ENCODE data around the gene MMRN2. TPM values are rescaled to one million over a fixed set of nuclear protein-coding genes. Genes with fewer than 3 reads are reported as not detected.
"Not testable (repeated sequence)": the region's sequence is repeated elsewhere in the genome, so short reads cannot be mapped to it uniquely, and the experiment has no call there.

The MMRN2 gene
- total RNA-seq, 1 experiment from 2014 or later: 14.5 TPM

DNA sequence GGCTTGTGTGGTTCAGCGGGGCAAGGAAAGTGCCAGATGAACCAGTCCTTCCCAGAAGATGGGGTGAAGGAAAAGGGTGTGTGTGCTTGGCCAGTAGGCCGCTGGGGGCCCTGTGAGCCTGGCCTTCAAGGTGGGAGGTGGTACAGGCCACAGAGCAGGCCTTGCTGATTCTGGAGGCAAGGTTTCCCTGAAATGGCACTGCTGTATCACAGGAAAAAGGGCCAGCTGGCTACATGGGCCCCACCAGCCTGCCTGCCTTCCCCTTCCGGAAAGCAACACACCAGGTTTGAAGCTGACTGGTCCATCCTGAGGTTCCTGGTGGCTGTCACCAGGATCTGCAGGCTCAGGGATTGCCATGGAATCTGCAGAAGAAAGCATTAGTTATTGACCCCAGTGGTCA lies 12.5 kb downstream of the MMRN2 start:
- in situ Hi-C loops (cut with HindIII; ENCODE audit: low pct_unique_long_range_greater_than_20kb, low sequenced_read_pairs): no loop called here
- no peak for DNase-seq (ENCODE audit: low read depth)

DNA sequence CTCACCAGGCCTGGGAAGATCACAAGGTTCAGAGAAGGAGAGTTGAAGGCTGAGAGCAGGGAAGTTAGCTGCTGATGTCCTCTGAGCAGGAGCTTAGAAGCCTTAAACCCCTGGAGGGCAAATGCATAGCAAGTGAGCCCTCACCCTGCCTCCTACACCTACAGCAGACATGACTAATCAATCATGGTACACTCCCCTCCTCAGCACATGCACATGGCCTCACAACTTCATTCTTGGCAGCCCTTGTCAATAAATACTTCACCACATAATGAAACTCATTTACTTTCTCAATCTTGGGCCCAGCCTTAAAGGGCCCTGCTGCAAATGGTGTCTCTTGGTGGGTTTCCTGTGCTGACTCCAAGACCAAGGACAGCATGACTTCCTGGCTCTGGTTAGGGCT lies 12.9 kb downstream of the MMRN2 start:
- no peak for DNase-seq (ENCODE audit: low read depth)
- in situ Hi-C loops (cut with HindIII; ENCODE audit: low pct_unique_long_range_greater_than_20kb, low sequenced_read_pairs): no loop called here

DNA sequence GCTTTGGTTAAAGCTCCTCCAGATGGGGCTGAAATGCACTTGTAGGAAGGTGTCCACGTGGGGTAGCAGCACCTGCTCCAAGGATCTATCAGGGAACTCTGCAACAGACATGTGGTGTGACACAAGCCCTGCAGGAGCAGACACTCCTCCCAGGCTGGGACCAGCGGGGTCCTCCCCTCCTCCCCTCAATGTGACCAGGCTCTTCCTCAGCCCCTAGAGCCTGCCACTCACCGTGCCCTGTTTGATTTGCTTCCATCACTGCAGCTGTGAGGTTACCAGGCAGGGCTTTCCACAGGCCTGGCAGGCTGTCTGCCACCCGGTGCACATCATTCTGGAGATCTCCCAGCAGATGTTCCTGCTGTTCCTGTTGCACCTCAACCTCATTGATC lies 13.4 kb downstream of the MMRN2 start:
- no peak for DNase-seq (ENCODE audit: low read depth)
- in situ Hi-C loops (cut with HindIII; ENCODE audit: low pct_unique_long_range_greater_than_20kb, low sequenced_read_pairs): no loop called here

DNA sequence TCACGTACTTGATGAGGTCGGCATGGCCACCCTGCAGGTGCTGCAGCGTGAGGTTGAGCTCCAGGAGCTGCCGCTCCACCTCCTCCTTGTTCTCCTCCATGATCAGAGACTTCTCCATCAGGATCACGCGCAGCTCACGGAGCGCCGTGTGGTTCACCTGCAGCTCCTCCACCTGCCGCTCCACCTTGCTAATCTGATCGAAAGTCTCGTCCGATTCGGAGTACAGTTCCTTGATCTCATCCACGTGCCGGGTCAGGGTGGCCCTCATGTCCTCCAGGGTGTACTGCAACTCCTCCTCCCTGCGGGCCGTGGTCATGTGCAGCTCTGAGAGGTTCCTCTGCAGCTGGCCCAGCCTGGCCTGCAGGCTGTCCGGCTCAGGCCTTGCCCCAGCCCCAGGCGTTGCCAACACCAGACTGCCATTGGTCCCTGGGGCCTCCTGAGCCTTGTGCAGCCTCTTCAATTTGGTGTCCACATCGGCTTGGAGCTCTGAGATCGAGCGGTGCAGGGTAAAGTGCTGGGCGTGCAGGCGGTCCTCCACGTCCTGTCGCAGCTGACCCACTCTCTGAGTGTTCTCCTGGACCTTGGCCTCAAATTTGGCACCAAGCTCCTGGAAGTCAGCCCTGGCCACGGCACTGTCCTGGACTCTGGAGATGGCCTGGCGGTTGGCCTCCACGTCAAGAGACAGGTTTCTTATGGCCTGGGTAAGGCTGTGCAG lies 13.9 kb downstream of the MMRN2 start:
- in situ Hi-C loops (cut with HindIII; ENCODE audit: low pct_unique_long_range_greater_than_20kb, low sequenced_read_pairs): no loop called here
- DNase-seq (ENCODE audit: low read depth): no peak

- no peak for DNase-seq (ENCODE audit: low read depth)
- in situ Hi-C loops (cut with HindIII; ENCODE audit: low pct_unique_long_range_greater_than_20kb, low sequenced_read_pairs): no loop called here
Measured at GRCh38 chr10:86942441-86943315, 14.7 kb downstream of the MMRN2 start.

GRCh38 chr10:86941991-86942421 lies 15.4 kb downstream of the MMRN2 start:
- DNase-seq (ENCODE audit: low read depth): no peak
- in situ Hi-C loops (cut with HindIII; ENCODE audit: low pct_unique_long_range_greater_than_20kb, low sequenced_read_pairs): no loop called here

GRCh38 chr10:86941426-86941825 lies 16.0 kb downstream of the MMRN2 start:
- DNase-seq (ENCODE audit: low read depth): no peak

DNA sequence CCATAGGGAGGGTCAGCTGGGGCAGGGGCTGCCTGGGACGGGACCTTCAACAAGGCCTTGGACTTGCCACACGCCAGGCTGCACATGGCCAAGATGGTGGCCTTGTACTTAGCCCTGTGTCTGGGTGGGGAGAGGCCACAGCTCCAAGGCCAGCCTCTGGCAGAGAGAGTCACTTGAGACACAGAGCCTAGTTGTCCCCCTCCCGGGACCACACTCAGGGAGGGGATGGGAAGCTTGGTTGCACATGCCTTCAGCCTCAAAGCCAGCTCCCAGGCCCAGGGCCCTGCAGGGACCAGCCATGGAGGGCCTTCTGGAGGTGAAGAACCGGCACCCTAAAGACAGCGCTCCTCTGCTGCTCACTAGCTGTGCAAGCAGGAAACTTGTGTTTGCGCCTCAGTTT lies 16.7 kb downstream of the MMRN2 start:
- no peak for DNase-seq (ENCODE audit: low read depth)
- in situ Hi-C loops (cut with HindIII; ENCODE audit: low pct_unique_long_range_greater_than_20kb, low sequenced_read_pairs): no loop called here

More at GRCh38 chr10:86941426-86941825, 16.0 kb downstream of the MMRN2 start:
- in situ Hi-C loops (cut with HindIII; ENCODE audit: low pct_unique_long_range_greater_than_20kb, low sequenced_read_pairs): no loop called here

GRCh38 chr10:86940076-86940475 lies 17.3 kb downstream of the MMRN2 start:
- in situ Hi-C loops (cut with HindIII; ENCODE audit: low pct_unique_long_range_greater_than_20kb, low sequenced_read_pairs); DNase-seq (ENCODE audit: low read depth): not testable (repeated sequence)

- no peak for DNase-seq (ENCODE audit: low read depth)
- in situ Hi-C loops (cut with HindIII; ENCODE audit: low pct_unique_long_range_greater_than_20kb, low sequenced_read_pairs): no loop called here
Measured at GRCh38 chr10:86938260-86938659, 19.2 kb downstream of the MMRN2 start.

- no peak for DNase-seq (ENCODE audit: low read depth)
- in situ Hi-C loops (cut with HindIII; ENCODE audit: low pct_unique_long_range_greater_than_20kb, low sequenced_read_pairs): no loop called here
Measured at GRCh38 chr10:86937502-86938154, 19.8 kb downstream of the MMRN2 start.

DNA sequence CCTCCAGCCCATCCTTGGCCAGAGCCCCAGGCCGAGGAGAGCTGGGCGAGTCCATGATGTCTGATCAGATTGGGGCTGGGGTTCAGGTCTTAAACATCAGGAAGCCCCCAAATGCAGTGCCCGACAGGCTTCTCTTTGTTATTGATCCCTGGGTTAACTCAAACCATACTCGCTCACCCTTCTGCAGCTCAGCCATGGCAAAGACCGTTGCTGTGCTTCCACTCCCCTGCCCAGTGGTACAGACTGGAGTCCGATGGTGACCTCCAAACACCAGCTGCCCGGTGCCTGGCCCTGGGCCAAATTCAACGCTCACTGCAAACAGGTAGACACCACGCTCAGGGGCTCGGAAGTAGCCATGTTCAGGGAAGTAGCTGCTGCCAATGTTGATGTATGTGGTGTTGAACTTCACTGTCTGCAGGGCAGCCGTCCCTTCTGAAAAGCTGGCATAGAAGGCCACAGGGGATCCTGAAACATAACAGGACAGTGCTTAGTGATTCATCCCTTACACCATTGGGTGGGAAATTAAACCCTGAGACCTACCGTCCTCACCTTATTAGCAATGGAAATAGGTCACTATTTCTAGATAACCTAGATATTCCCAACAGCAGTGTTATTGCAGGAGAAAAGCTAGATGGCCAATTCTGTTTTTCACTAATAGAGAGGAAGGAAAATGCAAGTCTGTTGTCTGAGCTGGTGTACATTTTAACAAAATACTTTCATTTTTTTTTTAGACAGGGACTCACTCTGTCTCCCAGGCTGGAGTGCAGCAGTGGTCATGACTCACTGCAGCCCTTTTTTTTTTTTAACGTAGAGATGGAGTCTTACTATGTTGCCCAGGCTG lies 20.5 kb downstream of the MMRN2 start:
- in situ Hi-C loops (cut with HindIII; ENCODE audit: low pct_unique_long_range_greater_than_20kb, low sequenced_read_pairs): no loop called here
- DNase-seq (ENCODE audit: low read depth): no peak

DNA sequence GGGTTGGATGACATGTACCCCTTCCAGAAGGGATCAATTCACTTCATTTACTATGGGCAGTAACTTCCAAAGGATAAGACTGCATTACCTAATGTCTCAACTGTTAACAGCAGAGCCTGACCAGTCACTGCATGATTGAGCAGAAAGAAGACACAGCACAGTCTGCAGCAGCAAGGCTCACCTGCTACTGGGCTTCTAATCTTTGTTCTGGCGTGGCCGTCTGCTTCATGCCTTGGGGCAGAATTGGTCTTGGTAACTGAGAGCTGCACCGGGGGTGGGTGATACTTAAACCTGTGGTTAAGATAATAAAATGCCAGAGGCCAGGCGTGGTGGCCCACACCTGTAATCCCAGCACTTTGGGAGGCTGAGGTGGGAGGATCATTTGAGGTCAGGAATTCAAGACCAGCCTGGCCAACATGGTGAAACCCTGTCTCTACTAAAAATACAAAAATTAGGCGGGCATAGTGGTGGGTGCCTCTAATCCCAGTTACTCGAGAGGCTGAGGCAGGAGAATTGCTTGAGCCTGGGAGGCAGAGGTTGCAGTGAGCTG lies 23.2 kb downstream of the MMRN2 start:
- in situ Hi-C loops (cut with HindIII; ENCODE audit: low pct_unique_long_range_greater_than_20kb, low sequenced_read_pairs); DNase-seq (ENCODE audit: low read depth): not testable (repeated sequence)

- in situ Hi-C loops (cut with HindIII; ENCODE audit: low pct_unique_long_range_greater_than_20kb, low sequenced_read_pairs): no loop called here
- DNase-seq (ENCODE audit: low read depth): no peak
Measured at GRCh38 chr10:86932674-86933073, 24.7 kb downstream of the MMRN2 start.

GRCh38 chr10:86931872-86932271 lies 25.5 kb downstream of the MMRN2 start:
- no peak for DNase-seq (ENCODE audit: low read depth)
- in situ Hi-C loops (cut with HindIII; ENCODE audit: low pct_unique_long_range_greater_than_20kb, low sequenced_read_pairs): no loop called here

DNA sequence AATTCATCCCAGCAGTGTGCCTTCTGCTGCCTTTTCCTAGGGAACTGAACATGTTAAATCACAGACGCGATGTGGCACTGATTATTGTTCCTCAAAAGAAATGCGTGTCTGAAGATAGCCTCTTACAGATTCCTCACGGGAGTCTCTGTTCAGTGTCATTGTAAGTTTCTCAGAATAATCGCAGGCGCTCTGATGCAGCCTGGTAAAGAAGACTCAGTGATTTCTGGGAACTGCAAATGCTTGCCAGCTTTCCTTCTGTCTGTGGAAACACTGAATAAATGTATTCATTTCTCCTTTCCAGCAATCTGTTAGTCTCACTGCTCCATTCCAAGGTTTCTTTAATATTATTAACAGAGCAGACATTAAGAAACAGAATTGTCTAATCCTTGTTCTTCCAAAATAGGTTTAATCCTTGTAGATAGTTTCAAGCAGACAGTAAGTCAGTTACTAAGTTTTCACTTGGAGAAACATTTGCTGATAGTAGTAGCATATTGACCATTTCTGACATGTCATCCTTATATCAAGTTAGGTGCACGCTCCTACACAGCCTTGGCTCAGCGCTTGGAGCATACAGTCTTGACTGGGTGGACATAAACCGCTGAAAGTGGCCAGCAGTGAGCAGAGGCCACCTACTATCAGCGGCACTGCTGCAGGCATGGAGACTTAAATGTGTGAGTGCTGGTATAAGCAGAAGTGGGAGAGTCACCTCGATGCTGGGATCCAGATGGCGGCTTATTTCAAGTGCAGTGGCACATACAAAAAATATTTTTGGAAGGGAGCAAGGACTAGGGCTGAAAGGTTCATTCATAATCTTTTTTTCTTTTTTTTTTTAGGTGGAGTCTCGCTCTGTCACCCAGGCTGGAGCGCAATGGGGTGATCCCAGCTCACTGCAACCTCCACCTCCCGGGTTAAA lies 27.7 kb downstream of the MMRN2 start:
- in situ Hi-C loops (cut with HindIII; ENCODE audit: low pct_unique_long_range_greater_than_20kb, low sequenced_read_pairs): no loop called here
- DNase-seq (ENCODE audit: low read depth): no peak

DNA sequence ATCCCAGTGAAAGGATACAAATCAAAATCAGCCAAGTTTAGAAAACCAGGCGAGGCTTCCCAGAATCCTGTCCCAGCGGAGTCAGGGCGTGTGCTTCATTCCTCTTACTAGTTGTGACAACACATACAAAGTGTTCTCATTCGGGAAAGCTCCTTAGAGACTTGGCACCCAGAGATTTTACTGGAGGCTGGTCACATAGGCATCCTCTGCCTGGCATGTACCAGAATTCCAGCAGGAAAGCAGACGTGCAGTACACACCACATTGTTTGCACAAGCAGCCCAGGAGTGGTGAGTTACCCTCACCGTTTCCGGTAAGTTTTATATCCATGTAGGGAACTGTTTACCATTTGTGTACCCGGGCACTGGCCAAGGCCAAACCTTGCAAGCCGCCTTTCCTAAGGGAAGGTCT lies 34.9 kb downstream of the MMRN2 start:
- in situ Hi-C loops (cut with HindIII; ENCODE audit: low pct_unique_long_range_greater_than_20kb, low sequenced_read_pairs): no loop called here
- DNase-seq (ENCODE audit: low read depth): no peak

All from Caki2 (cell line).